DMS153 (cell line): Measurements from ENCODE around the gene KRT4.

Experiments
- DNase-seq: peaks from one replicate; lab custom pipeline; 2025; lab: John Stamatoyannopoulos, UW

Gene KRT4

GRCh38 chr12:52821826-52822660, 8.1 kb upstream of the KRT4 start:
- DNase-seq: no peak

DNA sequence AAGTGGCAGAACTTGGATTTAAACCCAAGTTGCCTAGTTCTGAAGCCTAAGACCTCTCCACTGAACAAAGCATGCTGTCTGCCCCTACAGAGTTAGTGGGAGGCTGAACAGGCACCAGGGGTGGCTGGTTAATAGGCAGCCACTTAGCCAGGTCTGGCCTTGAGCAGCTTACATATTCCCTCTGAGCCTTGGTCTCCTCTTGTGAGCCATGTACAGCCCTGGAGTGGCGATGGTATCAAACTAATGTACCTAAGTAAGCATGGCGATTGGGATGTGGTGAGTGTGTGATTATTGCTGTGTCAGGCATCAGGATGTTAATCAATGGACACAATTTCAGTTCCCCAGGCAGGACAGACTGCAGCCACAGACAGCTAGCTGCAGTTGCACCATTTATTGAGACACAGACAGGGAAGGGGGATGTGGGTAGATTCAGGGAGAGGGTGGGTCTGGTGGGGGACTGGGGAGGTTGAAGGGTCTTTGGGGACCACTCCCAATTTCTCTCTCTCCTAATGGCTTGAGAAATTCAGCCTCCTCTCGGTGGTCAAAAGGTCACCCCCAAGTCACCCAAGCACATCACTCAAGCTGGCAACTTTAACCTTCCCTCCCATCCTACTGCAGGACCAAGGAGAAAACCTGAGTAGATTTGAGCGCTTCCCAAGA, 7.3 kb upstream of the KRT4 start:
- DNase-seq: no peak

DNA sequence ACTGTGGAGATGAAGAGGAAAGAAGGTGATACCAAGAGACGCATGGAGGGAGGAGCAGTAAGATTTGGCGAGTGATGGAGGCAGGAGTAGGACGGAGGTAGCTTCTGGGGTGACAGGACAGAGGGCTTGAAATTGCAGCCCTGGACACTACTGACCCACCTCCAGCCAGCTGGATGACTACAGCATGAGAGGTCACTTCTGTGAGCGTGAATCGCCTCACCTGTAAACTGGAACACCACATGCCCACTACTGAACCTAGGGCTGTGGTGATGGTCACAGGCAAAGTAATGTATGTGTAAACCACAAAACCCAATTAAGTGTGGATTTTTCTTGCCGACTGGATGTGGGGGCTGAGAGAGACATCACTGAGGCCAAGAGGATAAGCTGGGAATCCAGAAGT, 6.6 kb upstream of the KRT4 start:
- no peak for DNase-seq

DNA sequence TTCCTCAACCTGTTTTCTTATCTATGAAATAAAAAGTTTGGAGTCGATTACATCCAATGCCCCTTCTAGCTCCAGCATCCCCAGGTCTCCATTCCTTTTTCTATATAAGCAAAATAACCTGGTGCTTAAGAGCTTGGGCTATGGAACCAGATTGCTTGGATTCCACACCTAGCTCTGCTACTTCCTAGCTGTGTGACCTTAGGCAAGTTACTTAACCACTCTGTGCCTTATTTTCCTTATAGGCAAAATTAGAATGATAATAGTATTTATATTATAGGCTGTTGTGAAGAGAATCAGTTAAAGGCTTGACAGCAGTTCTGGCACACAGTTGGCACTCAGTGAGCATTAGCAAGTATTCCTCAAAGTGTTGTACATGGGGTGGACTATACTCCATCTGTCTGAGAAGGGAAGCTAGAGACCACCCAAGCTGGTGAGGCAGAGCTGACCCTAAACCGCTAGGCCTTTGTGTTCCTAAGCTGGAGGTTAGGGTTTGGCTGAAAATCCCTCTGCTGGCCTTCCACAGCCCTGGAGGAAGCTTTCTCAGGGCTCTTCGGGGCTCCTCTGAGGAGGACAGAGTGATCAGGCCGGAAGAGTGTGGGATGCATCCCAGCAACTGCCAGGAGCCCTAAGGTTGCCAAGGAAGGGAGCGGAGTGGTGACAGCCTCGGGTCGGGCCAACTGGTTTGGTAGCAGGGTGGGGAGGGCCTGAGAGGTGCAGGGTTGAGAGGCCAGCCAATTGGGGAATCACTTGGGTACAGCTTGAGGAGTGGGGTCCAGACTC, 6.0 kb upstream of the KRT4 start:
- DNase-seq: no peak

DNA sequence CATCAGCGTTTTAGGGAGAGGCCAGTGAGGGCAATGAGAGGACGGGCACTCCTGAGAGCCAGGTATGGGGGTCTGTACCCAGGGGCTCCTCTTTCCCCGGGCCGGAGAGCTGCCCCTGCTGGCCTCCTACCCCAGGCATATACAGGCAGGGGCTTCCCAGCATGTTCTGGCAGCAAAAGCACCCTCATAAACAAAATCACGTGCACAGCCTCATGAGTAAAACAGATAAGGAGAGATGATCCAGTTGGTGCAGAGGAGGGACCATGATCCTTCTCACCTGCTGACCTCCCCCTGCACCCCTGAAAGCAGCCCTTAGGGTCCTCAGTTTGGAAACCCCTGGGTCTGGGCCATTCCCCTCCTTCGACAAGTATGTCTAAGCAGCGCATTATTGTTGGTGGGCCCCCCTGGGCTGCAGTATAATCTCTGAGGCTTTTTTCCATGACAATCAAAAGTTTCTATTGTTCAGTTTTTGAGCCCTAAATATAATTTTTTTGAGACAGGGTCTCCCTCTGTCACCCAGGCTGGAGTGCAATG, 5.0 kb upstream of the KRT4 start:
- no peak for DNase-seq

GRCh38 chr12:52818388-52818787, 4.5 kb upstream of the KRT4 start:
- no peak for DNase-seq

DNA sequence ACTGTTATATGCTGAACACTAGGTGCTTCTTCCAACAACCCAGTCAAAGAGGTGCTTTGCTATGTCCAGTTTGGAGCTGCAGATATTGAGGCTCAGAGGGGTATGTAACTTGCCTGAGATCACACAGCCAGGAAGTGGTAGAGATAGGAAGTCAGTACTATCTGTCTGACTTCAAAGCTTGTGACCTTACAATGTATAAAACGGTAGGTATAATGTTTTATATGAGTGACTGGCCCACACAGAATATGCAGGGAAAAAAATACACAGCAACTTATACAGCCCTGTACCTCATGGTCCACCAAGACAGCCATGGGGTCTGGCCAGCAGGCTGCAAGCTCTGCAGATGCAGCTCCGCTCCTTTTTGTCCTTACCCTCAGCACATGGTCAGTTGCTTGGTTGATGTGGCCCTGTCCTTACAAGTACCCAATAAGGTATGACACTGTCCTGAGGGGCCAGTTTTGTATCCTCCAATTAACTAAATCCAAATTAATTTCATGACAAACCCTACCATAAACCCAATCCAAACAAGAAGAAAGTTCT, 3.9 kb upstream of the KRT4 start:
- no peak for DNase-seq

DNA sequence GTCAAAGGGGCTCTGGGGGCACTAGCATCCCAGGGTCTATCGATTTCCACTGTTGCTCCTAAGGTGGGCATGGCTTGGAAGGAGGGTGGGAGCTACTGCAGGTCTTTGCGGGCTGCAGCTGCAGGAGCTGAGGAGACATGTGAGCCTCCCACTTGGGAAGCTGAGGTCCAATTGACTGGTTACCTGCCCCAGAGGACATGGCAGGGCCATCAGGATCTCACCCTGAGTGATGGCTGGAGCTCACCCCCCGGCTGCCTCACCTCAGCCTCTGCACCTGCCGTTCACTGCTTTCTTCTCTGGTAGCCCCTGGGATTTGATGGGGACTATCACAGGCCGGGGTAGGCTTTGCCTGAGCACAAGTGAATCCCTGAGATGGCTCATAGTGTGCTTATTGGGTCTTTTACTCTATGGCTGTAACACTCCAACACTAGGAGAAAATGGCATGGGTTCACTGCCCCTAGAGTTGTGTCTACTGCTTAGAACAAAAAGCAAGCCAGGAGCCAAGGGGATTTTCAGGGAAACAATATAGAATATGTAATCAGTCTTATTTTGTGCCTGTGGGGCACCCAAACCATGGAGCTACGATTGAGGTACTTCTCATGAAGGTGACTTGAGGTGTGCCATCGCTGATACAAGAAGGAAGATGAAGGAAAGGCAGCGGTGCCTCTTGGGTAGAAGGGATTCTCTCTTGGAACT, 3.2 kb upstream of the KRT4 start:
- no peak for DNase-seq

DNA sequence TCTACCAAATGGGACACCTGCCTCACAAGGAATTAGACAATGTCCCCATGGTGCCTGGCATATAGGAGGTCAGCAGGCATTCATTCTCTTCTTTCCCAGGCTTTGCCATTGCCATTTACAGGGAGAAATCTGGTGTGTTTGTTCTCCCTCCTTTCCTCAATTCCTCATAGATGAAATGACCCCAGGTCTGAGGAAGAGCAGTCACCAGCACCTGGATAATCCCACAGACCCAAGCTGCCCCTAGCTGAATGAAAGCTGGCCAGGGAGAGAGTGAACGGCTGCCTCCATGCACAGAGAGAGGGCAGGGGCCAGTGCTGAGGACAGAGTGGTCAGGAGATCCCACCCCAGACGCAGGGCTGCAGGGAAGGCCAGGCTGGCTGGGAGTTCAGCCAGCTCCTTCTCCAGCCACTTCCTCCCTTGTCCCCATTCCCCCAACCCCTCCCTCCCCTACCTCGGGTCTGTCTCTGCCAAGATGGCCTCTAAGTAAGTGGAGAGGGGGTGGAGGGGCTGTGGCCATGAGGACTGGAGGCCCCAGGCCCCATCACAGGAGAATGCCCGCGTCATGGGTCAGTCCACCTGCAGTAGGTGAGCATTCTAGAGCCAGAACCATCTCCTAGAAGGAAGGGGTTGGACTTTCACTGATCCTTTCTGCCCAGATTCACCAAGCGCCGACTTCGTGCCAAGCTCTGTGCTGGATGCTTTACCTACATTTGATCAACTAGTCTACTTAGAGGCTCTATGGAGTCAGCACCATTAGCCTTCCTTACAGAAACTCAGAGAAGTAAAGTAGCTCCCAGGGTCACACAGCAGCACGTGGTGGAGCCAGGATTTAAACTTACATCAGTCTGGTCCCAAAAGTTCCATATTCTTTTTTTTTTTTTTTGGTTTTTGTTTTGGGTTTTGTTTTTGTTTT, 2.0 kb upstream of the KRT4 start:
- DNase-seq: no peak

GRCh38 chr12:52815161-52815560, 1.2 kb upstream of the KRT4 start:
- no peak for DNase-seq

- DNase-seq: no peak
Observed at GRCh38 chr12:52814710-52815155, 817 bp upstream of the KRT4 start.

DNA sequence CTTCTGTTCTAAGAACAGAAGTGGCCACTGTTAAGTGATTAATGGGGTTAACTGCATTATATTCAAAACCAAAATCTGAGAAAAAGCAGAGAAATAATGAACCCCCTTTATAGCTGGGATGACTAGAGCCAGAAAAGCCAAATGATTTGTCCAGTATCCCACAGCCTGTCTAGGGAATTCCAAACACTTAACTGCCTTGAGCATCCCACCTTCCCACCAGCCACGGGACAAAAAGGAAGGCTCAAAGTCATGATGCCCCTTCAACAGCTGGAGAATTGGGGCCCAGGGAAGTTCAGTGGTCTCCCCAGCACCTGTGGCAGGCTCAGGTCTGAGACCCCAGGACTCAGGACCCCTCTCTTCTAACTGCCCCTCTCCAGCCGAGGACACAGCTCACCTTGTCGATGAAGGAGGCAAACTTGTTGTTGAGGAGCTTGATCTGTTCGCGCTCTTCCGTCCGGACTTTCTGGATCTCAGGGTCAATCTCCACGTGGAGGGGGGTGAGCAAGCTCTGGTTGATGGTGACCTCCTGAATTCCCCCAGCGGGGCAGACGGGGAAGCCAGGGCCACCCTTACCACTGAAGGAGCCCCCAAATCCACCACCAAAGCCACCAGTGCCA, 605 bp downstream of the KRT4 start:
- no peak for DNase-seq

DNA sequence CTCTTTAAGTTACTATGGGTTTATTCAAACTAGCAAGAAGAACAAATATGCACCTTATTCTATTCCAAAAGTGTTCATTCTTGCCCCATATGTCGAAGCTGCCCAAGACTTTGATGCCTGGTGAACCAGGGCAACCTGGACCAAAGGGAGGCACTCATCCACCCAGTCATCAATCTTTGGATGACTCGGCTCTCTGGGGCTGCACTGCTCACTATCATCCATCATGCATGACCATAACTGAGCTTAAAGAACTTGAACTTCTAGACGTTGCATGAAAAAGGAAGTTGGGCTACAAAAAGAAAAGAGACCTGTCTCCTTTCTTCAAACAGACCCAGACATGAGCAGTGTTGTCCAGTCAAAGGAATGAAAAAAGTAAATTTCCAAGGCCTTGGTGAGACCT, 1.2 kb downstream of the KRT4 start:
- no peak for DNase-seq

DNA sequence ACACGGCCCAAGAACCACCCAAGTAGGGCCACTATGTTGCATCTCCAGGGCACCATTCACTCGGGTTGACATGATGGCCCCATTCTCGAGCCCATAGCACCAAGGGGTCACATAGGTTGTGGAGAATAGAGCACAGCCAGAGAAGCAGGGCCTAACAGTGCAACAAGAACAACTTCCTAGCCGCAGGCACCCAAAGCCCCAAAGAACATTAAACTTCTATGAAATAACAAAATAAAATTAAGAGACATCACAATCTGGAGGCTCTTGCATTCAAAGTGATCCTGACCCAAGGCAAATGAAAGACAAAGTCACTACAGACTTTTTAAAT, 1.9 kb downstream of the KRT4 start:
- DNase-seq: no peak

DNA sequence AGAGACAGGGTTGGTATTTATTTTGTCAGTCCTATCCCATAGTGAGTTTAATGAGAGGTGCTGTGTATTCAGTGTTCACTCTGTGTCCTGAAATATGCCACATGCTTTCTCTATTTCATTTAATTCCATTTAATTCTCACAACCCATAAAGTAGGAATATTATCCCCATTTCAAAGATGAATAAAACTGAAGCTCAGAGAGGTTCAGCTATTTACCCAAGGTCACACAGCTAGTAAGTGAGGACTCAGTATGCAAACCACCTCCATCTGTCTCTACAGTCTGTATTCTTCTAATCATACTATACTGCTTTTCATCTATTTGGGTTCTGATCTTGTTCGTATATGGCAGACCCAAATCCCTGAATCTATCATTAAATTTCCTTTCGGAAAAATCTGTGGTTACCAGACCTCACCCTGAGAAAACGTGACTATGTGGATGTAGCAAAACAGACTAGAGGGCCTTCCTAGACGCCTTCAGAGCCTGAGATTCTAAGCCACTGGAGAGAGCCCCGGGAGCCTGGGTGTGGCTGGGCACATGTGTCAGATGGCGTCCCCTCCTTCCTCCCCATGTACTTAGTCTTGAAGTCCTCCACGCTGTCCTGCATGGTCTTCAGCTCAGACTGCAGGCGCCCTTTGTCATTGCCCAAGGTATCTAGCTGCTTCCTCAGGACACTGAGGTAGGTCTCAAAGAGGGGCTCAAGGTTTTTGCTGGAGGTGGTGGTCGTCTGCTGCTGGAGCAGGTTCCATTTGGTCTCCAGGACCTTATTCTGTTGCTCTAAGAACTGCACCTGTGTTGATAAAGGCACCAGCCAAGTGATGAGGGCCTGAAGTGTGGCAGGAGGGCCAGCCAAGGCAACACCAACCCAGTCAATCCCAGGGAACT, 2.5 kb downstream of the KRT4 start:
- no peak for DNase-seq

DNA sequence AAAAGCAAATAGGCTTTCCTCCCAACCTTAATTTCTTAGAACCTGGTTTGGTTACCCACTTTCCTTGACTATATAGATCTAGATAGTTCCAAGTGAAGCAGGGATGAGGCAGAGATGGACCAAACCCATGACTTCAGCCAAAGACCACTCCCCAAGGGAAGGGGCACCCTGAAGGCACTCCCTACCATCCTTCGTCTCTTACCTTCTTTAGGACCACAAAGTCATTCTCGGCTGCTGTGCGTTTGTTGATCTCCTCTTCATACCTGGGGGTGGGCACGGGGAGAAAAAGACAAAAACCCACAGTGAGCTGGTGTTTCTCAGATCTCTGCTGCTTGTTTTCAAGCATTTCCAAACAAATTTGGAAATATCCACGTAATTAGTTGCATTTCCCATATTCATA, 3.4 kb downstream of the KRT4 start:
- no peak for DNase-seq

GRCh38 chr12:52809166-52809565, 4.8 kb downstream of the KRT4 start:
- DNase-seq: no peak

DNA sequence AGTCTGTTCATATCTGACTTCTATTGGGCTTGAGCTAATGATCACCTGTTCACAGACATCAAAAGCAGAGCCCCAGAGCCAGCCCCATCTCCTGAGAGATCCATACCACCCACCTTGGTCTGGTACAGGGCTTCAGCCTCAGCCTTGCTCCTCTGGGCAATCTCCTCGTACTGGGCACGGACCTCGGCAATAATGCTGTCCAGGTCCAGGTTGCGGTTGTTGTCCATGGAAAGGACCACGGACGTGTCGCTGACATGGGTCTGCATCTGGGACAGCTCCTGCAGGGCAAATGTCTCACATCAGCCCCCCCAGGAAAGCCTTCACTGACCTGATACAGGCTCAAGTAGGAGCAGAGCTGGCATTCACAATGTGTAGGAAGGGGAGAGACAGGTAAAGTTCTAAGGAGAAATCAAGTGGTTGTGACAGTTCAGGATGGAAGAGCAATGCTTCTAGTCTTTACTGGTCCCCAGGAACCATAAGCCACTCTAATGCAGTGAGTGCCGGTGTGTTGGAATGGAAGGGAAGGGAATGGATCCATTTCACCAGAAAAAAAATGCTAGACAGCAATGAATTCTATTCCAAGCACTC, 5.2 kb downstream of the KRT4 start:
- no peak for DNase-seq
